Measurements from ENCODE around the gene CKAP4. TPM values are rescaled to one million over a fixed set of nuclear protein-coding genes. Genes with fewer than 3 reads are reported as not detected.

Gene CKAP4
- total RNA-seq, 2 experiments from 2014 or later: 14.7 to 15.7 TPM

DNA sequence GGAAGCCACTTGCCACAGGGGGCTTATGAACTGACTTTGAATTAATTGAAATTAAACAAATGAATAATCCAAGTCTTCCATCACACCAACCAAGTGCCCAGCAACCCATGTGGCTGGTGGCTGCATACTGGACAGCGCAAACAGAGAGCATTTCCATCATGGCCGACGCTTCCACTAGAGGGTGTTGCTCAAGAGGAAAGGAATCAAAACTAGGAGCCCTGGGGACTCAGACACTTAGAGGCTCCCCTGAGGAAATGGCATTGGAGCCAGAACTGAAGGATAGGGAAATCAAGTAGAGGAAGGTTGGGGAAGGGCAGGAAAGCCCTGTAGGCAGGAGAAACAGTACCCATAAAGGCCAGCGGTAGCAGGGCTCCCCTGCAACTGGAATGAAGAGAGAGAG lies 58.5 kb downstream of the CKAP4 start:
- H3K36me3 ChIP-seq (ENCODE audit: insufficient read depth, low read length): no peaks in the 10 kb centered on the region
- TF ChIP-seq CTCF (IDR thresholded peaks at IDR 0.05): no peak
- Mint-ChIP-seq H3K27ac (no peak overlapping the region), H3K27me3 (peaks cover 45% of the 10 kb centered on the region), H3K9me3 (no peaks in the 10 kb centered on the region), H3K4me3 (no peak overlapping the region), H3K4me1 (ENCODE audit: low read depth) (no peaks in the 10 kb centered on the region), H3K36me3 (ENCODE audit: low read depth) (no peaks in the 10 kb centered on the region)
- no peak overlapping the region for H3K27ac ChIP-seq (ENCODE audit: low read depth in 1 of 2, low read length in 2 of 2)
- no peaks in the 10 kb centered on the region for H3K4me1 ChIP-seq (ENCODE audit: insufficient read depth, low read length)
- intact Hi-C loops (cut with DNase I, micrococcal nuclease): no loop called here
- H3K4me3 ChIP-seq (ENCODE audit: low read length): no peak overlapping the region
- H3K9me3 ChIP-seq (ENCODE audit: control insufficient read depth in 1 of 2, insufficient read depth in 1 of 2, low read length in 2 of 2): no peaks in the 10 kb centered on the region
- ATAC-seq (ENCODE audit: poor library complexity): no peak
- no peak for DNase-seq
- CTCF ChIA-PET: no interaction called here
- H3K27me3 ChIP-seq (ENCODE audit: control insufficient read depth in 1 of 2, insufficient read depth in 2 of 2, low read length in 2 of 2): peaks cover 9 to 16% of the 10 kb centered on the region in 2 experiments
- POLR2A ChIA-PET: no interaction called here

- Mint-ChIP-seq H3K27me3 (peaks cover 41% of the 10 kb centered on the region), H3K4me3 (no peak overlapping the region), H3K9me3 (no peaks in the 10 kb centered on the region), H3K36me3 (ENCODE audit: low read depth) (no peaks in the 10 kb centered on the region), H3K4me1 (ENCODE audit: low read depth) (no peaks in the 10 kb centered on the region), H3K27ac (no peak overlapping the region)
- Histone ChIP-seq H3K9me3 (ENCODE audit: control insufficient read depth in 1 of 2, insufficient read depth in 1 of 2, low read length in 2 of 2) (no peaks in the 10 kb centered on the region), H3K4me1 (ENCODE audit: insufficient read depth, low read length) (no peaks in the 10 kb centered on the region), H3K27me3 (ENCODE audit: control insufficient read depth in 1 of 2, insufficient read depth in 2 of 2, low read length in 2 of 2) (peaks cover 9 to 16% of the 10 kb centered on the region in 2 experiments), H3K4me3 (ENCODE audit: low read length) (no peak overlapping the region), H3K27ac (ENCODE audit: low read depth in 1 of 2, low read length in 2 of 2) (no peak overlapping the region), H3K36me3 (ENCODE audit: insufficient read depth, low read length) (no peaks in the 10 kb centered on the region)
- intact Hi-C loops (cut with DNase I, micrococcal nuclease): no loop called here
- ATAC-seq (ENCODE audit: poor library complexity) (no peak), DNase-seq (no peak)
- no peak for TF ChIP-seq CTCF (IDR thresholded peaks at IDR 0.05)
- ChIA-PET POLR2A (no interaction called here), CTCF (no interaction called here)
Observed at GRCh38 chr12:106188256-106188655, 59.6 kb downstream of the CKAP4 start.

Other genes starting within 250 kb of the CKAP4 start
- under 1 TPM in 1 of 2 experiments, not detected in 1; 0.16 TPM for gene NUAK1, start 109.1 kb downstream of the CKAP4 start, total RNA-seq
- 100 to 1,000 TPM; 139 to 144 TPM for gene TCP11L2, start 54.7 kb upstream of the CKAP4 start, total RNA-seq
- gene POLR3B, start 109.7 kb upstream of the CKAP4 start, total RNA-seq: 1 to 10 TPM; 2.5 to 2.6 TPM

All from CD4-positive, alpha-beta T cell (primary cell).